PC-3 (cell line): ENCODE measurements around the gene STRBP. TPM values are rescaled to one million over a fixed set of nuclear protein-coding genes. Genes with fewer than 3 reads are reported as not detected.

Source experiments
- ATAC-seq: fragments of 200-7000 bp; cut with Tn5 transposase; 2 replicates; pipeline ENCODE4 v1.9.1; 2020; ENCODE audit warnings: mild to moderate bottlenecking, moderate library complexity
- BruUV-seq: library from RNA; stranded (reverse); fragments of 400-500 nt; replicated peaks from 2 replicates; lab custom pipeline; 2021; lab: Mats Ljungman, UMichigan
- CTCF ChIA-PET: fragments of 300-600 bp; sonication (Branson Sonifier 250); formaldehyde crosslinking; loops from one replicate; lab custom pipeline; 2022; ENCODE audit warnings: antibody characterized with exemption; lab: Charles Lee
- POLR2A ChIA-PET: fragments of 300-600 bp; sonication (Branson Sonifier 250); formaldehyde crosslinking; loops from one replicate; lab custom pipeline; 2022; ENCODE audit warnings: antibody characterized with exemption; ENCODE audit not compliant: unreplicated experiment; lab: Charles Lee
- DNase-seq: peaks from one replicate; pipeline ENCODE4 v3.0.0-alpha.2; 2015
- H2AFZ ChIP-seq: fragments of 300-600 bp; sonication (generic); 2 replicates; pipeline ENCODE4 v1.6.0; 2016; ENCODE audit warnings: antibody characterized with exemption, low read length
- H3F3A ChIP-seq: fragments of 300-600 bp; sonication (generic); one replicate; pipeline ENCODE4 v1.6.0; 2017; ENCODE audit warnings: antibody characterized with exemption, low read length, control low read depth, mild to moderate bottlenecking; ENCODE audit not compliant: unreplicated experiment
- H3K27ac ChIP-seq: fragments of 300-600 bp; sonication (generic); 2 replicates; pipeline ENCODE4 v1.5.1; 2016; ENCODE audit warnings: mild to moderate bottlenecking, low read length
- H3K27me3 ChIP-seq: fragments of 300-600 bp; sonication (generic); 2 replicates; pipeline ENCODE4 v1.6.1; 2016; ENCODE audit warnings: low read length, mixed read lengths
- H3K36me3 ChIP-seq: fragments of 300-600 bp; sonication (generic); 2 replicates; pipeline ENCODE4 v1.6.1; 2016; ENCODE audit warnings: low read depth, mixed run types, low read length, mixed read lengths
- H3K4me1 ChIP-seq: fragments of 300-600 bp; sonication (generic); 2 replicates; pipeline ENCODE4 v1.5.1; 2016; ENCODE audit warnings: low read length; ENCODE audit not compliant: insufficient read depth
- H3K4me2 ChIP-seq: fragments of 300-600 bp; sonication (generic); 2 replicates; pipeline ENCODE4 v1.6.0; 2016; ENCODE audit warnings: low read length
- H3K4me3 ChIP-seq: fragments of 300-600 bp; sonication (generic); 2 replicates; pipeline ENCODE4 v1.5.1; 2016; ENCODE audit warnings: mild to moderate bottlenecking, low read length, mixed read lengths
- H3K79me2 ChIP-seq: fragments of 300-600 bp; sonication (generic); 2 replicates; pipeline ENCODE4 v1.6.1; 2017; ENCODE audit warnings: low read length, mixed read lengths
- H3K9ac ChIP-seq: fragments of 300-600 bp; sonication (generic); 2 replicates; pipeline ENCODE4 v1.6.0; 2016; ENCODE audit warnings: mild to moderate bottlenecking, low read length
- H3K9me2 ChIP-seq: fragments of 300-600 bp; sonication (generic); replicated peaks from 2 replicates; pipeline ENCODE4 v1.6.1; 2016; ENCODE audit warnings: mixed run types, low read length, mixed read lengths
- H3K9me3 ChIP-seq: fragments of 300-600 bp; sonication (generic); 2 replicates; pipeline ENCODE4 v1.6.1; 2016; ENCODE audit warnings: low read length, mixed read lengths
- H4K20me1 ChIP-seq: fragments of 300-600 bp; sonication (generic); 2 replicates; pipeline ENCODE4 v1.6.1; 2016; ENCODE audit warnings: low read length, mixed read lengths
- EZH2 ChIP-seq: fragments of 300-600 bp; sonication (generic); IDR thresholded peaks from one replicate; pipeline ENCODE4 v1.6.1; 2017; ENCODE audit warnings: antibody characterized with exemption, mild to moderate bottlenecking, low read length; ENCODE audit not compliant: unreplicated experiment
- EZH2phosphoT487 ChIP-seq: fragments of 300-600 bp; sonication (generic); IDR thresholded peaks from 2 replicates; pipeline ENCODE4 v1.6.1; 2018; ENCODE audit warnings: mild to moderate bottlenecking, antibody characterized with exemption, low read length, borderline replicate concordance
- intact Hi-C: fragments of 100-400 bp; cut with micrococcal nuclease; formaldehyde crosslinking; loops from 2 replicates; pipeline ENCODE4 v1.9.0; 2023
- total RNA-seq: library from RNA; depleted of rRNA; stranded (reverse); fragments of >200 nt; gene quantifications from 2 replicates; pipeline ENCODE4 v1.2.3, GENCODE V29; 2014
- TF ChIP-seq, protein P1 (sequence below): fragments of 300-600 bp; sonication (generic); conservative IDR thresholded peaks from 2 replicates; pipeline ENCODE4 v1.5.1; 2017; ENCODE audit warnings: antibody characterized with exemption, low read depth, mild to moderate bottlenecking, low read length

Gene STRBP
- total RNA-seq, 1 experiment from 2014 or later: 19.2 TPM

GRCh38 chr9:123174079-123174478, 94.3 kb downstream of the STRBP start:
- intact Hi-C loops: no loop called here
- ChIA-PET CTCF (no interaction called here), POLR2A (no interaction called here)
- Histone ChIP-seq H3K4me3 (no peak overlapping the region), H3K36me3 (no peaks in the 10 kb centered on the region), H2AFZ (no peak overlapping the region), H4K20me1 (no peaks in the 10 kb centered on the region), H3K27ac (no peak overlapping the region), H3K9me2 (no peaks in the 10 kb centered on the region), H3K9ac (no peak overlapping the region), H3K27me3 (no peaks in the 10 kb centered on the region), H3K9me3 (no peaks in the 10 kb centered on the region), H3F3A (no peaks in the 10 kb centered on the region), H3K4me1 (peaks cover 14% of the 10 kb centered on the region), H3K79me2 (no peaks in the 10 kb centered on the region), H3K4me2 (no peak overlapping the region)
- DNase-seq (no peak), ATAC-seq (no peak)
- TF ChIP-seq, protein P1, sequence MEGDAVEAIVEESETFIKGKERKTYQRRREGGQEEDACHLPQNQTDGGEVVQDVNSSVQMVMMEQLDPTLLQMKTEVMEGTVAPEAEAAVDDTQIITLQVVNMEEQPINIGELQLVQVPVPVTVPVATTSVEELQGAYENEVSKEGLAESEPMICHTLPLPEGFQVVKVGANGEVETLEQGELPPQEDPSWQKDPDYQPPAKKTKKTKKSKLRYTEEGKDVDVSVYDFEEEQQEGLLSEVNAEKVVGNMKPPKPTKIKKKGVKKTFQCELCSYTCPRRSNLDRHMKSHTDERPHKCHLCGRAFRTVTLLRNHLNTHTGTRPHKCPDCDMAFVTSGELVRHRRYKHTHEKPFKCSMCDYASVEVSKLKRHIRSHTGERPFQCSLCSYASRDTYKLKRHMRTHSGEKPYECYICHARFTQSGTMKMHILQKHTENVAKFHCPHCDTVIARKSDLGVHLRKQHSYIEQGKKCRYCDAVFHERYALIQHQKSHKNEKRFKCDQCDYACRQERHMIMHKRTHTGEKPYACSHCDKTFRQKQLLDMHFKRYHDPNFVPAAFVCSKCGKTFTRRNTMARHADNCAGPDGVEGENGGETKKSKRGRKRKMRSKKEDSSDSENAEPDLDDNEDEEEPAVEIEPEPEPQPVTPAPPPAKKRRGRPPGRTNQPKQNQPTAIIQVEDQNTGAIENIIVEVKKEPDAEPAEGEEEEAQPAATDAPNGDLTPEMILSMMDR: no peak
- TF ChIP-seq EZH2 (no peak), EZH2phosphoT487 (no peak)
- BruUV-seq: no TSS peak

GRCh38 chr9:123169926-123170325, 98.5 kb downstream of the STRBP start:
- no peaks in the 10 kb centered on the region for H3K9me3 ChIP-seq
- H3K9me2 ChIP-seq: no peaks in the 10 kb centered on the region
- ATAC-seq: no peak
- H4K20me1 ChIP-seq: no peaks in the 10 kb centered on the region
- H3K79me2 ChIP-seq: no peaks in the 10 kb centered on the region
- H3K4me1 ChIP-seq: no peaks in the 10 kb centered on the region
- no peak for DNase-seq
- ChIA-PET CTCF (no interaction called here), POLR2A (no interaction called here)
- no peaks in the 10 kb centered on the region for H3K27me3 ChIP-seq
- no peaks in the 10 kb centered on the region for H3K36me3 ChIP-seq
- no peaks in the 10 kb centered on the region for H3F3A ChIP-seq
- no peak overlapping the region for H3K9ac ChIP-seq
- no peak overlapping the region for H3K4me2 ChIP-seq
- H2AFZ ChIP-seq: no peak overlapping the region
- BruUV-seq: no TSS peak
- intact Hi-C loops: no loop called here
- no peak overlapping the region for H3K4me3 ChIP-seq
- TF ChIP-seq EZH2 (no peak), EZH2phosphoT487 (no peak)
- TF ChIP-seq, protein P1: no peak
- H3K27ac ChIP-seq: no peak overlapping the region

DNA sequence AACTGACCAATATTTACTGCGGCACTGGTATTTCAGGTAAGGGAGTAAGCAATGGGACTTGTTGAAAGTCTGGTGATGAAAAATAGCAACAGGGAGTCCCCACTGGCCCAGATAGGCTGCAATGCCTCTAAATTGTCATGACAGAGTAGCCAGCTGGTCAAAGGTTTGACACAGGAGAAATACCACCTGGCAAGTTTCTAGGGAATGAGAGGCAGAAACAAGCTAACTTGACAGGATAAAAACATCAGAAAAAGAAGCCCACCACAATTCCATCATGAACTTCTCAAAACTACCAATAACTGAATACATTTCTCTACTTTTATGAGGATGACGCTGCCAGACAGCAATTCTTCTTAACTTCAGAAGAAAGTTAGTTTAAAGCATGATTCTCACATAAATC, 99.8 kb downstream of the STRBP start:
- ChIA-PET POLR2A (no interaction called here), CTCF (no interaction called here)
- intact Hi-C loops: no loop called here
- H2AFZ ChIP-seq: no peak overlapping the region
- no peak overlapping the region for H3K27ac ChIP-seq
- H3K79me2 ChIP-seq: no peaks in the 10 kb centered on the region
- H3K9me3 ChIP-seq: no peaks in the 10 kb centered on the region
- ATAC-seq (no peak), DNase-seq (no peak)
- H4K20me1 ChIP-seq: no peaks in the 10 kb centered on the region
- no peaks in the 10 kb centered on the region for H3F3A ChIP-seq
- no peak overlapping the region for H3K4me2 ChIP-seq
- no TSS peak for BruUV-seq
- H3K9ac ChIP-seq: no peak overlapping the region
- no peaks in the 10 kb centered on the region for H3K4me1 ChIP-seq
- no peaks in the 10 kb centered on the region for H3K9me2 ChIP-seq
- H3K4me3 ChIP-seq: no peak overlapping the region
- no peaks in the 10 kb centered on the region for H3K36me3 ChIP-seq
- no peaks in the 10 kb centered on the region for H3K27me3 ChIP-seq
- TF ChIP-seq EZH2 (no peak), EZH2phosphoT487 (no peak)
- TF ChIP-seq, protein P1: no peak
